PC-3 (cell line): ENCODE measurements around the gene TMEM200C. TPM values are rescaled to one million over a fixed set of nuclear protein-coding genes. Genes with fewer than 3 reads are reported as not detected.

Source experiments
- ATAC-seq: fragments of 200-7000 bp; cut with Tn5 transposase; 2 replicates; pipeline ENCODE4 v1.9.1; 2020; ENCODE audit warnings: mild to moderate bottlenecking, moderate library complexity
- BruUV-seq: library from RNA; stranded (reverse); fragments of 400-500 nt; replicated peaks from 2 replicates; lab custom pipeline; 2021; lab: Mats Ljungman, UMichigan
- CTCF ChIA-PET: fragments of 300-600 bp; sonication (Branson Sonifier 250); formaldehyde crosslinking; loops from one replicate; lab custom pipeline; 2022; ENCODE audit warnings: antibody characterized with exemption; lab: Charles Lee
- POLR2A ChIA-PET: fragments of 300-600 bp; sonication (Branson Sonifier 250); formaldehyde crosslinking; loops from one replicate; lab custom pipeline; 2022; ENCODE audit warnings: antibody characterized with exemption; ENCODE audit not compliant: unreplicated experiment; lab: Charles Lee
- DNase-seq: peaks from one replicate; pipeline ENCODE4 v3.0.0-alpha.2; 2015
- H2AFZ ChIP-seq: fragments of 300-600 bp; sonication (generic); 2 replicates; pipeline ENCODE4 v1.6.0; 2016; ENCODE audit warnings: antibody characterized with exemption, low read length
- H3F3A ChIP-seq: fragments of 300-600 bp; sonication (generic); one replicate; pipeline ENCODE4 v1.6.0; 2017; ENCODE audit warnings: antibody characterized with exemption, low read length, control low read depth, mild to moderate bottlenecking; ENCODE audit not compliant: unreplicated experiment
- H3K27ac ChIP-seq: fragments of 300-600 bp; sonication (generic); 2 replicates; pipeline ENCODE4 v1.5.1; 2016; ENCODE audit warnings: mild to moderate bottlenecking, low read length
- H3K27me3 ChIP-seq: fragments of 300-600 bp; sonication (generic); 2 replicates; pipeline ENCODE4 v1.6.1; 2016; ENCODE audit warnings: low read length, mixed read lengths
- H3K36me3 ChIP-seq: fragments of 300-600 bp; sonication (generic); 2 replicates; pipeline ENCODE4 v1.6.1; 2016; ENCODE audit warnings: low read depth, mixed run types, low read length, mixed read lengths
- H3K4me1 ChIP-seq: fragments of 300-600 bp; sonication (generic); 2 replicates; pipeline ENCODE4 v1.5.1; 2016; ENCODE audit warnings: low read length; ENCODE audit not compliant: insufficient read depth
- H3K4me2 ChIP-seq: fragments of 300-600 bp; sonication (generic); 2 replicates; pipeline ENCODE4 v1.6.0; 2016; ENCODE audit warnings: low read length
- H3K4me3 ChIP-seq: fragments of 300-600 bp; sonication (generic); 2 replicates; pipeline ENCODE4 v1.5.1; 2016; ENCODE audit warnings: mild to moderate bottlenecking, low read length, mixed read lengths
- H3K79me2 ChIP-seq: fragments of 300-600 bp; sonication (generic); 2 replicates; pipeline ENCODE4 v1.6.1; 2017; ENCODE audit warnings: low read length, mixed read lengths
- H3K9ac ChIP-seq: fragments of 300-600 bp; sonication (generic); 2 replicates; pipeline ENCODE4 v1.6.0; 2016; ENCODE audit warnings: mild to moderate bottlenecking, low read length
- H3K9me2 ChIP-seq: fragments of 300-600 bp; sonication (generic); replicated peaks from 2 replicates; pipeline ENCODE4 v1.6.1; 2016; ENCODE audit warnings: mixed run types, low read length, mixed read lengths
- H3K9me3 ChIP-seq: fragments of 300-600 bp; sonication (generic); 2 replicates; pipeline ENCODE4 v1.6.1; 2016; ENCODE audit warnings: low read length, mixed read lengths
- H4K20me1 ChIP-seq: fragments of 300-600 bp; sonication (generic); 2 replicates; pipeline ENCODE4 v1.6.1; 2016; ENCODE audit warnings: low read length, mixed read lengths
- EZH2 ChIP-seq: fragments of 300-600 bp; sonication (generic); IDR thresholded peaks from one replicate; pipeline ENCODE4 v1.6.1; 2017; ENCODE audit warnings: antibody characterized with exemption, mild to moderate bottlenecking, low read length; ENCODE audit not compliant: unreplicated experiment
- EZH2phosphoT487 ChIP-seq: fragments of 300-600 bp; sonication (generic); IDR thresholded peaks from 2 replicates; pipeline ENCODE4 v1.6.1; 2018; ENCODE audit warnings: mild to moderate bottlenecking, antibody characterized with exemption, low read length, borderline replicate concordance
- intact Hi-C: fragments of 100-400 bp; cut with micrococcal nuclease; formaldehyde crosslinking; loops from 2 replicates; pipeline ENCODE4 v1.9.0; 2023
- total RNA-seq: library from RNA; depleted of rRNA; stranded (reverse); fragments of >200 nt; gene quantifications from 2 replicates; pipeline ENCODE4 v1.2.3, GENCODE V29; 2014
- TF ChIP-seq, protein P1 (sequence below): fragments of 300-600 bp; sonication (generic); conservative IDR thresholded peaks from 2 replicates; pipeline ENCODE4 v1.5.1; 2017; ENCODE audit warnings: antibody characterized with exemption, low read depth, mild to moderate bottlenecking, low read length

TMEM200C gene
- total RNA-seq, 1 experiment from 2014 or later, result 6.5 TPM

DNA sequence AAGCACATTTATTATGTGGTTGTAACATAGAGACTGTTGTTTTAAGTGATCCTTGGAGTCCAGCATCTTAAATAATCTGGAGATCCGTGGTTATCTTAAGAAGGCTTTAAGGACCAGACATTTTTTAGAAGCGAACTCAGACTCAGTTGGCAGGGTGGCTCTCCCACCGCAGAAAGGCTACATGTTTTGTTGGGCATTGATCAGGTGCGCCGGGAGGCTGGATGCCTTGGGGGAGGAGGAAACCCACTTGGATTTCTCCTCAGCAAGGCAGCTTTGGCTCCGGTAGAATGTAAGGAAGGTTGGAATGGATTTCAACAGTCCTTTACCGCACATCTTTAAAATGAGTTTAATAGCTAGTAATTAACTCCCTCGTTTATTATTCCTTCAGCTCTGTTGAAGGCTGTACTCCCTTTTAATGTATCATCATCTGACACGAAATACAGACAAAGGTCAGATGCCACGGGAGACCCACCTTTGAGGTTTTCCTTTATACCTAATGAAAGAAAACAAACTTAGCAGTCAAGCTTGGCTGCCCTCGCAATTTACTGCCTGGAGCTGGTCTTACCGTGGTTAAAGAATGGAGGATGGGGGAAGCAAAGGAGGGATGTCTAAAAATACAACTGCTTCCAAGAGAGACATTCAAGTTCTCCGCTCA lies 1.2 kb downstream of the TMEM200C start:
- H3K4me2 ChIP-seq, result peak overlapping the region; percentile 77
- H3K4me1 ChIP-seq, result 0 out of 2 replicates have a peak, but pooled peaks cover 4% of the 10 kb centered on the region
- ChIA-PET CTCF (no interaction called here), POLR2A (no interaction called here)
- H3K4me3 ChIP-seq, result peak overlapping the region; percentile 67
- BruUV-seq, result TSS peak; percentile 44
- H3K36me3 ChIP-seq, result no peaks in the 10 kb centered on the region
- H2AFZ ChIP-seq, result peak overlapping the region; percentile 68; the same call in 1 of the 2 replicates
- peak overlapping the region; percentile 57 for H3K9ac ChIP-seq
- H3K79me2 ChIP-seq, result peaks cover 14% of the 10 kb centered on the region
- ATAC-seq (no peak), DNase-seq (no peak)
- peaks cover 33% of the 10 kb centered on the region for H3K27me3 ChIP-seq
- no peaks in the 10 kb centered on the region for H3F3A ChIP-seq
- H4K20me1 ChIP-seq, result no peaks in the 10 kb centered on the region
- H3K9me2 ChIP-seq, result no peaks in the 10 kb centered on the region
- intact Hi-C loops, result loop anchor here (5.0 to 10.0 kb wide), 3 partner anchors 83 to 841 kb away; no protein-coding TSS in a partner anchor
- no peak overlapping the region for H3K27ac ChIP-seq
- TF ChIP-seq, protein P1, sequence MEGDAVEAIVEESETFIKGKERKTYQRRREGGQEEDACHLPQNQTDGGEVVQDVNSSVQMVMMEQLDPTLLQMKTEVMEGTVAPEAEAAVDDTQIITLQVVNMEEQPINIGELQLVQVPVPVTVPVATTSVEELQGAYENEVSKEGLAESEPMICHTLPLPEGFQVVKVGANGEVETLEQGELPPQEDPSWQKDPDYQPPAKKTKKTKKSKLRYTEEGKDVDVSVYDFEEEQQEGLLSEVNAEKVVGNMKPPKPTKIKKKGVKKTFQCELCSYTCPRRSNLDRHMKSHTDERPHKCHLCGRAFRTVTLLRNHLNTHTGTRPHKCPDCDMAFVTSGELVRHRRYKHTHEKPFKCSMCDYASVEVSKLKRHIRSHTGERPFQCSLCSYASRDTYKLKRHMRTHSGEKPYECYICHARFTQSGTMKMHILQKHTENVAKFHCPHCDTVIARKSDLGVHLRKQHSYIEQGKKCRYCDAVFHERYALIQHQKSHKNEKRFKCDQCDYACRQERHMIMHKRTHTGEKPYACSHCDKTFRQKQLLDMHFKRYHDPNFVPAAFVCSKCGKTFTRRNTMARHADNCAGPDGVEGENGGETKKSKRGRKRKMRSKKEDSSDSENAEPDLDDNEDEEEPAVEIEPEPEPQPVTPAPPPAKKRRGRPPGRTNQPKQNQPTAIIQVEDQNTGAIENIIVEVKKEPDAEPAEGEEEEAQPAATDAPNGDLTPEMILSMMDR, result no peak
- TF ChIP-seq EZH2, result no peak
- no peak for TF ChIP-seq EZH2phosphoT487
- no peaks in the 10 kb centered on the region for H3K9me3 ChIP-seq

GRCh38 chr18:5892823-5893431 lies 2.4 kb downstream of the TMEM200C start:
- ChIA-PET POLR2A (no interaction called here), CTCF (interaction anchor here (0.5 kb wide), 1 partner anchor 976 kb away, joined by 6 read pairs; no protein-coding TSS in a partner anchor)
- H3K79me2 ChIP-seq, result peaks cover 14% of the 10 kb centered on the region
- intact Hi-C loops, result loop anchor here (5.0 to 10.0 kb wide), 3 partner anchors 84 to 842 kb away; no protein-coding TSS in a partner anchor
- DNase-seq, result no peak
- H3K9ac ChIP-seq, result no peak overlapping the region
- H3K9me2 ChIP-seq, result no peaks in the 10 kb centered on the region
- H3K4me2 ChIP-seq, result peak overlapping the region; percentile 77
- no peak overlapping the region for H3K27ac ChIP-seq
- H3F3A ChIP-seq, result no peaks in the 10 kb centered on the region
- TF ChIP-seq, protein P1, result no peak
- TF ChIP-seq EZH2phosphoT487 (no peak), EZH2 (no peak)
- H2AFZ ChIP-seq, result no peak overlapping the region
- ATAC-seq, result no peak
- no peaks in the 10 kb centered on the region for H4K20me1 ChIP-seq
- no peaks in the 10 kb centered on the region for H3K36me3 ChIP-seq
- 0 out of 2 replicates have a peak, but pooled peaks cover 4% of the 10 kb centered on the region for H3K4me1 ChIP-seq
- no TSS peak for BruUV-seq
- peak overlapping the region; percentile 67; the same call in 1 of the 2 replicates for H3K4me3 ChIP-seq
- peaks cover 33% of the 10 kb centered on the region for H3K27me3 ChIP-seq
- H3K9me3 ChIP-seq, result no peaks in the 10 kb centered on the region
